Glomerular endothelial cell (primary cell): ENCODE results near the gene FBXL15. TPM values are rescaled to one million over a fixed set of nuclear protein-coding genes. Genes with fewer than 3 reads are reported as not detected.
"Not testable (repeated sequence)": the region's sequence is repeated elsewhere in the genome, so short reads cannot be mapped to it uniquely, and the experiment has no call there.

Experiments used
- DNase-seq: peaks from one replicate; pipeline ENCODE4 v3.0.0-alpha.2; 2011; ENCODE audit warnings: low read depth, low spot score; ENCODE audit errors: extremely low read depth
- total RNA-seq: library from RNA; depleted of rRNA; stranded (reverse); fragments of >200 nt; gene quantifications from 2 replicates; pipeline ENCODE4 v1.2.3, GENCODE V29; 2015

The FBXL15 gene
- total RNA-seq, 1 donor from 2014 or later = 11.5 TPM

GRCh38 chr10:102452672-102453340 is 32.2 kb downstream of the FBXL15 start:
- DNase-seq = no peak

- no peak for DNase-seq
Observed at GRCh38 chr10:102453502-102453901, 32.9 kb downstream of the FBXL15 start.

- not testable (repeated sequence) for DNase-seq
Observed at GRCh38 chr10:102454662-102455487, 34.2 kb downstream of the FBXL15 start.

GRCh38 chr10:102455893-102456471 is 35.3 kb downstream of the FBXL15 start:
- no peak for DNase-seq

- DNase-seq = no peak
Observed at GRCh38 chr10:102457591-102458150, 37.0 kb downstream of the FBXL15 start.

GRCh38 chr10:102458656-102459055 is 38.0 kb downstream of the FBXL15 start:
- no peak for DNase-seq

GRCh38 chr10:102460836-102461186 is 40.2 kb downstream of the FBXL15 start:
- DNase-seq = no peak

- no peak for DNase-seq
Observed at GRCh38 chr10:102461187-102462054, 40.8 kb downstream of the FBXL15 start.

GRCh38 chr10:102462512-102463054 is 41.9 kb downstream of the FBXL15 start:
- DNase-seq = no peak

- no peak for DNase-seq
Observed at GRCh38 chr10:102463983-102464382, 43.3 kb downstream of the FBXL15 start.

GRCh38 chr10:102465466-102465865 is 44.8 kb downstream of the FBXL15 start:
- no peak for DNase-seq

GRCh38 chr10:102467318-102467717 is 46.7 kb downstream of the FBXL15 start:
- no peak for DNase-seq

GRCh38 chr10:102467971-102468438 is 47.4 kb downstream of the FBXL15 start:
- DNase-seq = no peak

GRCh38 chr10:102468683-102469082 is 48.0 kb downstream of the FBXL15 start:
- DNase-seq = no peak

GRCh38 chr10:102470579-102471546 is 50.2 kb downstream of the FBXL15 start:
- no peak for DNase-seq
